ENCODE data around the gene HEBP2.

DNA sequence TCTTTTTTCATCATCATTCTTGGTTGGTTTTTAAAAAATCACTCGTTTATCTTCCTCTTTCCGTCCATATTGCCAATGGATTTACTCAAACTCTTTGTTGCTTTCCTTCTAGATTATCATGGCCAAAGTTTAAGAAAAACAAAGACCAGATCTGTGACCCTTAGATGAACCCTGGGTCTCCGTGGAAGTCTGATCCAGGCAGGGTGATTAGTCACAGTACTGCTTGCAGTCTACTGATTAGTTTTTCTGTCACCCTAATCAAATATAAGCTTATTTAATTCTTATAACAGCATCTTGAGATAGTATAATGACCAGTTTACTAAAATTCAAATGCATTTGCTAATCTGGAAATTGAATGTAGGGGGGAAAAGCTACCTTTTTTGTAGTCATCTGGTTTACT is 32.3 kb upstream of the HEBP2 start:
- no peak for TF ChIP-seq CTCF (conservative IDR thresholded peaks at IDR 0.05; ENCODE audit: low read depth in 2 of 2)
- TF ChIP-seq, protein P1, sequence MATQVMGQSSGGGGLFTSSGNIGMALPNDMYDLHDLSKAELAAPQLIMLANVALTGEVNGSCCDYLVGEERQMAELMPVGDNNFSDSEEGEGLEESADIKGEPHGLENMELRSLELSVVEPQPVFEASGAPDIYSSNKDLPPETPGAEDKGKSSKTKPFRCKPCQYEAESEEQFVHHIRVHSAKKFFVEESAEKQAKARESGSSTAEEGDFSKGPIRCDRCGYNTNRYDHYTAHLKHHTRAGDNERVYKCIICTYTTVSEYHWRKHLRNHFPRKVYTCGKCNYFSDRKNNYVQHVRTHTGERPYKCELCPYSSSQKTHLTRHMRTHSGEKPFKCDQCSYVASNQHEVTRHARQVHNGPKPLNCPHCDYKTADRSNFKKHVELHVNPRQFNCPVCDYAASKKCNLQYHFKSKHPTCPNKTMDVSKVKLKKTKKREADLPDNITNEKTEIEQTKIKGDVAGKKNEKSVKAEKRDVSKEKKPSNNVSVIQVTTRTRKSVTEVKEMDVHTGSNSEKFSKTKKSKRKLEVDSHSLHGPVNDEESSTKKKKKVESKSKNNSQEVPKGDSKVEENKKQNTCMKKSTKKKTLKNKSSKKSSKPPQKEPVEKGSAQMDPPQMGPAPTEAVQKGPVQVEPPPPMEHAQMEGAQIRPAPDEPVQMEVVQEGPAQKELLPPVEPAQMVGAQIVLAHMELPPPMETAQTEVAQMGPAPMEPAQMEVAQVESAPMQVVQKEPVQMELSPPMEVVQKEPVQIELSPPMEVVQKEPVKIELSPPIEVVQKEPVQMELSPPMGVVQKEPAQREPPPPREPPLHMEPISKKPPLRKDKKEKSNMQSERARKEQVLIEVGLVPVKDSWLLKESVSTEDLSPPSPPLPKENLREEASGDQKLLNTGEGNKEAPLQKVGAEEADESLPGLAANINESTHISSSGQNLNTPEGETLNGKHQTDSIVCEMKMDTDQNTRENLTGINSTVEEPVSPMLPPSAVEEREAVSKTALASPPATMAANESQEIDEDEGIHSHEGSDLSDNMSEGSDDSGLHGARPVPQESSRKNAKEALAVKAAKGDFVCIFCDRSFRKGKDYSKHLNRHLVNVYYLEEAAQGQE (IDR thresholded peaks at IDR 0.05; ENCODE audit: unreplicated experiment): no peak
- TF ChIP-seq, protein P2, sequence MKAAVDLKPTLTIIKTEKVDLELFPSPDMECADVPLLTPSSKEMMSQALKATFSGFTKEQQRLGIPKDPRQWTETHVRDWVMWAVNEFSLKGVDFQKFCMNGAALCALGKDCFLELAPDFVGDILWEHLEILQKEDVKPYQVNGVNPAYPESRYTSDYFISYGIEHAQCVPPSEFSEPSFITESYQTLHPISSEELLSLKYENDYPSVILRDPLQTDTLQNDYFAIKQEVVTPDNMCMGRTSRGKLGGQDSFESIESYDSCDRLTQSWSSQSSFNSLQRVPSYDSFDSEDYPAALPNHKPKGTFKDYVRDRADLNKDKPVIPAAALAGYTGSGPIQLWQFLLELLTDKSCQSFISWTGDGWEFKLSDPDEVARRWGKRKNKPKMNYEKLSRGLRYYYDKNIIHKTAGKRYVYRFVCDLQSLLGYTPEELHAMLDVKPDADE (IDR thresholded peaks at IDR 0.05): no peak
- TF ChIP-seq, protein P3, sequence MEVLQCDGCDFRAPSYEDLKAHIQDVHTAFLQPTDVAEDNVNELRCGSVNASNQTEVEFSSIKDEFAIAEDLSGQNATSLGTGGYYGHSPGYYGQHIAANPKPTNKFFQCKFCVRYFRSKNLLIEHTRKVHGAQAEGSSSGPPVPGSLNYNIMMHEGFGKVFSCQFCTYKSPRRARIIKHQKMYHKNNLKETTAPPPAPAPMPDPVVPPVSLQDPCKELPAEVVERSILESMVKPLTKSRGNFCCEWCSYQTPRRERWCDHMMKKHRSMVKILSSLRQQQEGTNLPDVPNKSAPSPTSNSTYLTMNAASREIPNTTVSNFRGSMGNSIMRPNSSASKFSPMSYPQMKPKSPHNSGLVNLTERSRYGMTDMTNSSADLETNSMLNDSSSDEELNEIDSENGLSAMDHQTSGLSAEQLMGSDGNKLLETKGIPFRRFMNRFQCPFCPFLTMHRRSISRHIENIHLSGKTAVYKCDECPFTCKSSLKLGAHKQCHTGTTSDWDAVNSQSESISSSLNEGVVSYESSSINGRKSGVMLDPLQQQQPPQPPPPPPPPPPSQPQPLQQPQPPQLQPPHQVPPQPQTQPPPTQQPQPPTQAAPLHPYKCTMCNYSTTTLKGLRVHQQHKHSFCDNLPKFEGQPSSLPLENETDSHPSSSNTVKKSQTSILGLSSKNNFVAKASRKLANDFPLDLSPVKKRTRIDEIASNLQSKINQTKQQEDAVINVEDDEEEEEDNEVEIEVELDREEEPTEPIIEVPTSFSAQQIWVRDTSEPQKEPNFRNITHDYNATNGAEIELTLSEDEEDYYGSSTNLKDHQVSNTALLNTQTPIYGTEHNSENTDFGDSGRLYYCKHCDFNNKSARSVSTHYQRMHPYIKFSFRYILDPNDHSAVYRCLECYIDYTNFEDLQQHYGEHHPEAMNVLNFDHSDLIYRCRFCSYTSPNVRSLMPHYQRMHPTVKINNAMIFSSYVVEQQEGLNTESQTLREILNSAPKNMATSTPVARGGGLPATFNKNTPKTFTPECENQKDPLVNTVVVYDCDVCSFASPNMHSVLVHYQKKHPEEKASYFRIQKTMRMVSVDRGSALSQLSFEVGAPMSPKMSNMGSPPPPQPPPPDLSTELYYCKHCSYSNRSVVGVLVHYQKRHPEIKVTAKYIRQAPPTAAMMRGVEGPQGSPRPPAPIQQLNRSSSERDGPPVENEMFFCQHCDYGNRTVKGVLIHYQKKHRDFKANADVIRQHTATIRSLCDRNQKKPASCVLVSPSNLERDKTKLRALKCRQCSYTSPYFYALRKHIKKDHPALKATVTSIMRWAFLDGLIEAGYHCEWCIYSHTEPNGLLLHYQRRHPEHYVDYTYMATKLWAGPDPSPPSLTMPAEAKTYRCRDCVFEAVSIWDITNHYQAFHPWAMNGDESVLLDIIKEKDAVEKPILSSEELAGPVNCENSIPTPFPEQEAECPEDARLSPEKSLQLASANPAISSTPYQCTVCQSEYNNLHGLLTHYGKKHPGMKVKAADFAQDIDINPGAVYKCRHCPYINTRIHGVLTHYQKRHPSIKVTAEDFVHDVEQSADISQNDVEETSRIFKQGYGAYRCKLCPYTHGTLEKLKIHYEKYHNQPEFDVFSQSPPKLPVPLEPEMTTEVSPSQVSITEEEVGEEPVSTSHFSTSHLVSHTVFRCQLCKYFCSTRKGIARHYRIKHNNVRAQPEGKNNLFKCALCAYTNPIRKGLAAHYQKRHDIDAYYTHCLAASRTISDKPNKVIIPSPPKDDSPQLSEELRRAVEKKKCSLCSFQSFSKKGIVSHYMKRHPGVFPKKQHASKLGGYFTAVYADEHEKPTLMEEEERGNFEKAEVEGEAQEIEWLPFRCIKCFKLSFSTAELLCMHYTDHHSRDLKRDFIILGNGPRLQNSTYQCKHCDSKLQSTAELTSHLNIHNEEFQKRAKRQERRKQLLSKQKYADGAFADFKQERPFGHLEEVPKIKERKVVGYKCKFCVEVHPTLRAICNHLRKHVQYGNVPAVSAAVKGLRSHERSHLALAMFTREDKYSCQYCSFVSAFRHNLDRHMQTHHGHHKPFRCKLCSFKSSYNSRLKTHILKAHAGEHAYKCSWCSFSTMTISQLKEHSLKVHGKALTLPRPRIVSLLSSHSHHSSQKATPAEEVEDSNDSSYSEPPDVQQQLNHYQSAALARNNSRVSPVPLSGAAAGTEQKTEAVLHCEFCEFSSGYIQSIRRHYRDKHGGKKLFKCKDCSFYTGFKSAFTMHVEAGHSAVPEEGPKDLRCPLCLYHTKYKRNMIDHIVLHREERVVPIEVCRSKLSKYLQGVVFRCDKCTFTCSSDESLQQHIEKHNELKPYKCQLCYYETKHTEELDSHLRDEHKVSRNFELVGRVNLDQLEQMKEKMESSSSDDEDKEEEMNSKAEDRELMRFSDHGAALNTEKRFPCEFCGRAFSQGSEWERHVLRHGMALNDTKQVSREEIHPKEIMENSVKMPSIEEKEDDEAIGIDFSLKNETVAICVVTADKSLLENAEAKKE (CRISPR knock-in tag; IDR thresholded peaks at IDR 0.05): no peak
